Natural killer cell (primary cell): ENCODE results near the gene IQGAP3. TPM values are rescaled to one million over a fixed set of nuclear protein-coding genes. Genes with fewer than 3 reads are reported as not detected.

Experiments
- ATAC-seq, 3 donors: fragments of 150-1000 bp in 2 of 3; fragments of 200-7000 bp in 1 of 3; cut with Tn5 transposase; 1 replicate in 1 of 3; 2 replicates in 2 of 3; pipeline ENCODE4 v1.10.0; 2021; ENCODE audit warnings: mild to moderate bottlenecking in 2 of 3, moderate library complexity in 2 of 3
- DNase-seq, 2 donors: peaks; one replicate each; pipeline versions ENCODE4 v3.0.0 to v3.0.0-alpha.2; 2013 to 2021; ENCODE audit warnings: mixed read lengths in 1 of 2
- H3K27ac ChIP-seq: one replicate; pipeline ENCODE4 v1.5.1; 2013; ENCODE audit warnings: mild to moderate bottlenecking, low read length
- H3K27me3 ChIP-seq: one replicate; pipeline ENCODE4 v1.6.1; 2013; ENCODE audit warnings: low read length; ENCODE audit not compliant: control insufficient read depth, insufficient read depth
- H3K36me3 ChIP-seq: one replicate; pipeline ENCODE4 v1.6.1; 2013; ENCODE audit warnings: low read length; ENCODE audit not compliant: control insufficient read depth, insufficient read depth
- H3K4me1 ChIP-seq: one replicate; pipeline ENCODE4 v1.6.1; 2013; ENCODE audit warnings: low read length; ENCODE audit not compliant: control insufficient read depth, insufficient read depth
- H3K4me3 ChIP-seq: one replicate; pipeline ENCODE4 v1.5.1; 2013; ENCODE audit warnings: low read length
- H3K9me3 ChIP-seq: one replicate; pipeline ENCODE4 v1.6.1; 2013; ENCODE audit warnings: low read length; ENCODE audit not compliant: control insufficient read depth, insufficient read depth
- H3K27ac Mint-ChIP-seq, 2 donors: one replicate each; pipeline ENCODE4 v1.8.0; 2022; ENCODE audit warnings: mild to moderate bottlenecking in 2 of 2, mixed read lengths in 2 of 2, moderate library complexity in 1 of 2
- H3K27me3 Mint-ChIP-seq, 2 donors: one replicate each; pipeline ENCODE4 v1.8.0; 2022; ENCODE audit warnings: low read depth in 2 of 2, mixed read lengths in 2 of 2
- H3K36me3 Mint-ChIP-seq: one replicate; pipeline ENCODE4 v1.8.0; 2022; ENCODE audit warnings: mixed read lengths
- H3K4me1 Mint-ChIP-seq, 2 donors: one replicate each; pipeline ENCODE4 v1.8.0; 2022; ENCODE audit warnings: mixed read lengths in 2 of 2
- H3K4me3 Mint-ChIP-seq: one replicate; pipeline ENCODE4 v1.8.0; 2022; ENCODE audit warnings: mild to moderate bottlenecking, moderate library complexity, mixed read lengths
- H3K9me3 Mint-ChIP-seq, 2 donors: one replicate each; pipeline ENCODE4 v1.8.0; 2022; ENCODE audit warnings: mixed read lengths in 2 of 2
- CTCF ChIP-seq: fragments of 200-600 bp; IDR thresholded peaks from one replicate; pipeline ENCODE4 v1.8.0; 2022; ENCODE audit warnings: antibody characterized with exemption
- WGBS: methylation state at CpG from one replicate; pipeline ENCODE4 v1.1.7; 2013; ENCODE audit warnings: missing lambda C conversion rate; ENCODE audit not compliant: insufficient coverage; 5-methylcytosine and 5-hydroxymethylcytosine counted together
- intact Hi-C: fragments of 100-400 bp; cut with micrococcal nuclease; formaldehyde crosslinking; loops from one replicate; pipeline ENCODE4 v1.14.2; 2022
- total RNA-seq, 4 donors: library from RNA; stranded (reverse); fragments of 120-200 nt in 1 of 4; gene quantifications; one replicate each; pipeline versions ENCODE4 v1.2.3 to v1.2.4, GENCODE V29; 2013 to 2022

IQGAP3 gene
- total RNA-seq, 3 donors from 2014 or later (not counting 1 experiment from before 2014, with no cell fraction given): 0.08 to 0.21 (median 0.14) TPM

- Histone ChIP-seq H3K4me3 (no peak overlapping the region), H3K36me3 (peaks cover 3% of the 10 kb centered on the region)
- no peak for DNase-seq
These were observed 74.5 kb downstream of the IQGAP3 start for GRCh38 chr1:156497743-156498431.

GRCh38 chr1:156497078-156497742 is 75.2 kb downstream of the IQGAP3 start:
- TF ChIP-seq CTCF: no peak
- no peak for ATAC-seq
- H3K27ac ChIP-seq: peak overlapping the region; percentile 8

More at GRCh38 chr1:156497743-156498431, 74.5 kb downstream of the IQGAP3 start:
- no peaks in the 10 kb centered on the region for H3K36me3 Mint-ChIP-seq
- Histone ChIP-seq H3K27ac (peak overlapping the region; percentile 17), H3K9me3 (no peaks in the 10 kb centered on the region), H3K4me1 (peaks cover 83% of the 10 kb centered on the region), H3K27me3 (no peaks in the 10 kb centered on the region)
- H3K4me1 Mint-ChIP-seq: peaks cover 62 to 80% of the 10 kb centered on the region in 2 donors
- H3K4me3 Mint-ChIP-seq: peak overlapping the region; percentile 78
- H3K27me3 Mint-ChIP-seq: no peaks in the 10 kb centered on the region
- WGBS: 71% methylated on average over 5 of the region's 5 CpGs
- no peak for ATAC-seq
- H3K9me3 Mint-ChIP-seq: no peaks in the 10 kb centered on the region
- TF ChIP-seq CTCF: no peak
- intact Hi-C loops: no loop called here
- H3K27ac Mint-ChIP-seq: peak overlapping the region; percentile 96 to 99

GRCh38 chr1:156496211-156496761 is 76.1 kb downstream of the IQGAP3 start:
- Histone ChIP-seq H3K27ac (peak overlapping the region; percentile 3), H3K27me3 (no peaks in the 10 kb centered on the region), H3K4me3 (no peak overlapping the region), H3K4me1 (peaks cover 83% of the 10 kb centered on the region), H3K36me3 (peaks cover 3% of the 10 kb centered on the region), H3K9me3 (no peaks in the 10 kb centered on the region)
- H3K9me3 Mint-ChIP-seq: no peaks in the 10 kb centered on the region
- 25% methylated on average over 10 of the region's 10 CpGs for WGBS
- DNase-seq: no peak
- H3K4me1 Mint-ChIP-seq: peaks cover 63 to 80% of the 10 kb centered on the region in 2 donors
- intact Hi-C loops: no loop called here
- no peaks in the 10 kb centered on the region for H3K36me3 Mint-ChIP-seq
- H3K27me3 Mint-ChIP-seq: no peaks in the 10 kb centered on the region
- TF ChIP-seq CTCF: no peak
- peak overlapping the region; percentile 96 to 99 for H3K27ac Mint-ChIP-seq
- no peak for ATAC-seq
- peak overlapping the region; percentile 78 for H3K4me3 Mint-ChIP-seq

More at GRCh38 chr1:156497078-156497742, 75.2 kb downstream of the IQGAP3 start:
- Mint-ChIP-seq H3K27ac (peak overlapping the region; percentile 96 to 99), H3K4me3 (peak overlapping the region; percentile 78), H3K9me3 (no peaks in the 10 kb centered on the region), H3K27me3 (no peaks in the 10 kb centered on the region), H3K4me1 (peaks cover 62 to 80% of the 10 kb centered on the region in 2 donors), H3K36me3 (no peaks in the 10 kb centered on the region)
- Histone ChIP-seq H3K9me3 (no peaks in the 10 kb centered on the region), H3K36me3 (peaks cover 3% of the 10 kb centered on the region), H3K4me1 (peaks cover 83% of the 10 kb centered on the region), H3K27me3 (no peaks in the 10 kb centered on the region), H3K4me3 (no peak overlapping the region)
- intact Hi-C loops: no loop called here
- 60% methylated on average over 10 of the region's 11 CpGs for WGBS
- no peak for DNase-seq
